Uterus (tissue), 4 donors: ENCODE measurements around the gene CACNB2. TPM values are rescaled to one million over a fixed set of nuclear protein-coding genes. Genes with fewer than 3 reads are reported as not detected.

Experiments used
- DNase-seq, 2 donors: peaks; one replicate each; pipeline ENCODE4 v3.0.0-alpha.2; 2019 to 2020
- H3K27ac ChIP-seq, 2 donors: fragments of 200-600 bp; sonication (generic); 1 replicate in 1 of 2; 2 replicates in 1 of 2; pipeline ENCODE4 v1.5.1; 2016 to 2018
- H3K27me3 ChIP-seq, 2 donors: fragments of 200-600 bp; sonication (generic); one replicate each; pipeline ENCODE4 v1.5.1; 2018 to 2019; ENCODE audit warnings: control low read depth in 1 of 2
- H3K36me3 ChIP-seq, 2 donors: fragments of 200-600 bp; sonication (generic); one replicate each; pipeline ENCODE4 v1.5.1; 2019; ENCODE audit warnings: control low read depth in 1 of 2
- H3K4me1 ChIP-seq, 2 donors: fragments of 200-600 bp; sonication (generic); one replicate each; pipeline ENCODE4 v1.5.1; 2018 to 2019; ENCODE audit warnings: control low read depth in 1 of 2
- H3K4me3 ChIP-seq, 2 donors: fragments of 200-600 bp; sonication (generic); 1 replicate in 1 of 2; 2 replicates in 1 of 2; pipeline ENCODE4 v1.5.1; 2018 to 2019; ENCODE audit warnings: mild to moderate bottlenecking in 1 of 2
- H3K9me3 ChIP-seq, 2 donors: fragments of 200-600 bp; sonication (generic); one replicate each; pipeline ENCODE4 v1.5.1; 2019; ENCODE audit warnings: control low read depth in 1 of 2
- CTCF ChIP-seq, 4 experiments: fragments of 200-600 bp in 2 of 4; fragments of 450-650 bp in 2 of 4; sonication (generic) in 2 of 4; IDR thresholded peaks; one replicate each; pipeline ENCODE4 v1.5.1; 2016 to 2019; ENCODE audit warnings: antibody characterized with exemption in 4 of 4, mild to moderate bottlenecking in 2 of 4, moderate library complexity in 1 of 4
- POLR2A ChIP-seq, 2 donors: fragments of 450-650 bp; IDR thresholded peaks; one replicate each; pipeline ENCODE4 v1.6.1; 2016; ENCODE audit warnings: antibody characterized with exemption in 2 of 2, mild to moderate bottlenecking in 1 of 2, moderate library complexity in 1 of 2
- intact Hi-C: fragments of 100-400 bp; cut with DNase I; formaldehyde crosslinking; loops from one replicate; pipeline ENCODE4 v1.15.1; 2023; ENCODE audit warnings: low total_unique reads
- total RNA-seq, 4 donors: library from RNA; depleted of rRNA in 3 of 4; stranded (reverse); fragments of >200 nt in 3 of 4; gene quantifications; one replicate each; pipeline versions ENCODE4 v1.1.0 to v1.2.4, GENCODE V29; 2014 to 2023
- donor health status: DM: yes; HTN: yes; CAD: no.

The CACNB2 gene
- total RNA-seq, 4 donors from 2014 or later = 19.4 to 33.0 (median 27.0) TPM

- Histone ChIP-seq H3K4me3 (no peak overlapping the region), H3K9me3 (no peaks in the 10 kb centered on the region)
These were observed 417.7 kb downstream of the CACNB2 start for GRCh38 chr10:18557960-18558359.

GRCh38 chr10:18561861-18562551 lies 421.8 kb downstream of the CACNB2 start:
- H3K4me3 ChIP-seq = no peak overlapping the region
- no peaks in the 10 kb centered on the region for H3K4me1 ChIP-seq
- intact Hi-C loops = no loop called here
- no peak for DNase-seq
- H3K27me3 ChIP-seq = no peaks in the 10 kb centered on the region
- H3K27ac ChIP-seq = no peak overlapping the region
- TF ChIP-seq POLR2A (IDR thresholded peaks at IDR 0.05) = no peak
- no peak for TF ChIP-seq CTCF (IDR thresholded peaks at IDR 0.05)
- H3K36me3 ChIP-seq = no peaks in the 10 kb centered on the region
- no peaks in the 10 kb centered on the region for H3K9me3 ChIP-seq

More at GRCh38 chr10:18557960-18558359, 417.7 kb downstream of the CACNB2 start:
- intact Hi-C loops = no loop called here
- no peaks in the 10 kb centered on the region for H3K4me1 ChIP-seq
- H3K36me3 ChIP-seq = no peaks in the 10 kb centered on the region
- DNase-seq = no peak
- H3K27ac ChIP-seq = no peak overlapping the region
- H3K27me3 ChIP-seq = no peaks in the 10 kb centered on the region
- no peak for TF ChIP-seq POLR2A (IDR thresholded peaks at IDR 0.05)
- no peak for TF ChIP-seq CTCF (IDR thresholded peaks at IDR 0.05)

GRCh38 chr10:18563003-18563726 lies 422.9 kb downstream of the CACNB2 start:
- no peak for DNase-seq
- H3K4me3 ChIP-seq = no peak overlapping the region
- TF ChIP-seq CTCF (IDR thresholded peaks at IDR 0.05) (no peak), POLR2A (IDR thresholded peaks at IDR 0.05) (no peak)
- no peaks in the 10 kb centered on the region for H3K9me3 ChIP-seq
- H3K4me1 ChIP-seq = no peaks in the 10 kb centered on the region
- intact Hi-C loops = no loop called here
- H3K27me3 ChIP-seq = no peaks in the 10 kb centered on the region
- no peaks in the 10 kb centered on the region for H3K36me3 ChIP-seq
- no peak overlapping the region for H3K27ac ChIP-seq

- Histone ChIP-seq H3K4me1 (no peaks in the 10 kb centered on the region), H3K4me3 (no peak overlapping the region)
These were observed 424.8 kb downstream of the CACNB2 start for GRCh38 chr10:18565006-18565405.

More at GRCh38 chr10:18565006-18565405, 424.8 kb downstream of the CACNB2 start:
- no peak for DNase-seq
- Histone ChIP-seq H3K36me3 (no peaks in the 10 kb centered on the region), H3K27me3 (no peaks in the 10 kb centered on the region), H3K9me3 (no peaks in the 10 kb centered on the region), H3K27ac (no peak overlapping the region)
- no peak for TF ChIP-seq CTCF (IDR thresholded peaks at IDR 0.05)
- intact Hi-C loops = no loop called here
